ENCODE results near the gene ESAM. TPM values are rescaled to one million over a fixed set of nuclear protein-coding genes. Genes with fewer than 3 reads are reported as not detected.

ESAM gene
- total and polyA plus RNA-seq, 4 donors, result 4.0 to 15.6 (median 9.9) TPM

- TF ChIP-seq CTCF (IDR thresholded peaks at IDR 0.05; ENCODE audit: low read depth, low read length, missing input control) (no peak), SP1 (IDR thresholded peaks at IDR 0.05) (no peak), TAF1 (conservative IDR thresholded peaks at IDR 0.05) (no peak), NR2F2 (IDR thresholded peaks at IDR 0.05) (no peak), EGR1 (IDR thresholded peaks at IDR 0.05; ENCODE audit: low read depth in 2 of 2) (no peak), ATF3 (IDR thresholded peaks at IDR 0.05) (no peak)
These were observed 10.7 kb downstream of the ESAM start (continued) for GRCh38 chr11:124751391-124751740.

- TF ChIP-seq NR2F2 (IDR thresholded peaks at IDR 0.05) (no peak), RXRA (IDR thresholded peaks at IDR 0.05) (no peak), TAF1 (conservative IDR thresholded peaks at IDR 0.05) (no peak), RAD21 (IDR thresholded peaks at IDR 0.05) (no peak), YY1 (IDR thresholded peaks at IDR 0.05) (no peak), FOXA2 (IDR thresholded peaks at IDR 0.05) (no peak), GABPA (IDR thresholded peaks at IDR 0.05 in 1 of 2, conservative IDR thresholded peaks at IDR 0.05 in 1 of 2) (no peak), CTCF (IDR thresholded peaks at IDR 0.05; ENCODE audit: low read depth, low read length, missing input control) (no peak), HNF4G (IDR thresholded peaks at IDR 0.05) (no peak), ZBTB33 (IDR thresholded peaks at IDR 0.05) (no peak), REST (IDR thresholded peaks at IDR 0.05) (no peak), FOXA1 (IDR thresholded peaks at IDR 0.05) (no peak), ATF3 (IDR thresholded peaks at IDR 0.05) (no peak), JUND (IDR thresholded peaks at IDR 0.05) (no peak), SP1 (IDR thresholded peaks at IDR 0.05) (no peak), EGR1 (IDR thresholded peaks at IDR 0.05; ENCODE audit: low read depth in 2 of 2) (no peak), HNF4A (conservative IDR thresholded peaks at IDR 0.05) (no peak), MAX (IDR thresholded peaks at IDR 0.05) (no peak)
- no peak overlapping the region for H3K4me3 ChIP-seq (ENCODE audit: low read depth in 1 of 3, low read length in 3 of 3)
- H3K36me3 ChIP-seq (ENCODE audit: control insufficient read depth in 4 of 4, insufficient read depth in 3 of 4, low read depth in 1 of 4, low read length in 3 of 4), result no peaks in the 10 kb centered on the region
- peaks cover 0 to 9% (median 3%) of the 10 kb centered on the region in 4 donors for H3K27me3 ChIP-seq (ENCODE audit: control insufficient read depth in 4 of 4, insufficient read depth in 4 of 4, low read length in 3 of 4)
- H3K9ac ChIP-seq (ENCODE audit: low read depth in 1 of 2, low read length in 2 of 2), result no peak overlapping the region
- no peak overlapping the region for H3K27ac ChIP-seq (ENCODE audit: low read depth in 1 of 2, low read length in 2 of 2)
- 70% methylated on average over 1 of the region's 1 CpG for WGBS
- H3K4me1 ChIP-seq (ENCODE audit: control insufficient read depth in 4 of 4, insufficient read depth in 4 of 4, low read length in 3 of 4), result peaks cover 9 to 15% (median 11%) of the 10 kb centered on the region in 4 donors
- no peak for DNase-seq (ENCODE audit: low spot score)
- no peaks in the 10 kb centered on the region for H3K9me3 ChIP-seq (ENCODE audit: control insufficient read depth in 4 of 4, low read length in 3 of 4)
These were observed 12.2 kb downstream of the ESAM start for GRCh38 chr11:124749912-124750311.

Measured in liver (tissue), 9 donors.